GM10847 (cell line): ENCODE results near the gene NT5C1B.

Experiments
- POLR2A ChIP-seq: IDR thresholded peaks from 2 replicates; pipeline ENCODE4 v1.6.1; 2011; ENCODE audit not compliant: insufficient read length; ENCODE audit errors: extremely low read depth

The NT5C1B gene

DNA sequence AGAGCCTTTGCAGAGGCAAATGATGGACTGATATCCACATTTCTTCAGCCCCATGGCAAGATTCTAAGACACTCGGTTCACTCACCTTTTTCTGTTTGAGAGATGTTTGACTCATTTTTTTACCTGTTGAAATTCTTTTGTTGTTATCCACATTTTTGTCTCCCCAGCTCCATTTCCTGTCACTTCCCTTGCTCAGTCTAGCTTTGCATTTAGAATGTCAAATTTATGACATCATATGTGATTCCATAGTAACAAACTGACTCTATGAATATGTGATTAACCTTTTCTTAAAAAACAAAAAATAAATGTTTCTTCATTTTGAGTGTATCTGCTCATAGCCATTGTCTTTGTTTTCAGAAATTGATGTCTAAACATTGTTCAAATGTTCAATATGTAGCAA is at the start of gene NT5C1B:
TSS of gene NT5C1B (minus strand) at position 216 of the 400 bp plus-strand sequence. CDS start at position 115, 101 bp downstream.
- no peak for TF ChIP-seq POLR2A

DNA sequence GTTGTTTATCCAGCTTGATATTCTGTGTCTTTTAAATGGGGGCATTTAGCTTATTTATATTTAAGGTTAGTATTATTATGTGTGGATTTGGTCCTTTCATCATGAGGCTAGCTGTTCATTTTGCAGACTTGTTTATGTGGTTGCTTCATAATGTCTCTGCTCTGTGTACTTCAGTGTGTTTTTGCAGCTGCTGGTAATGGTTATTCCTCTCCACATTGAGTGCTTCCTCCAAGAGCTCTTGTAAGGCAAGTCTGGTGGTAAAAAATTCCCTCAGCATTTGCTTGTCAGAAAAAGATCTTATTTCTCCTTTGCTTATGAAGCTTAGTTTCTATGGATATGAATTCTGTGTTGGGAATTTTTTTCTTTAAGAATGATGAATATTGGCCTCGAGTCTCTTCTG is 47.8 kb upstream of the NT5C1B start:
- TF ChIP-seq POLR2A: no peak

DNA sequence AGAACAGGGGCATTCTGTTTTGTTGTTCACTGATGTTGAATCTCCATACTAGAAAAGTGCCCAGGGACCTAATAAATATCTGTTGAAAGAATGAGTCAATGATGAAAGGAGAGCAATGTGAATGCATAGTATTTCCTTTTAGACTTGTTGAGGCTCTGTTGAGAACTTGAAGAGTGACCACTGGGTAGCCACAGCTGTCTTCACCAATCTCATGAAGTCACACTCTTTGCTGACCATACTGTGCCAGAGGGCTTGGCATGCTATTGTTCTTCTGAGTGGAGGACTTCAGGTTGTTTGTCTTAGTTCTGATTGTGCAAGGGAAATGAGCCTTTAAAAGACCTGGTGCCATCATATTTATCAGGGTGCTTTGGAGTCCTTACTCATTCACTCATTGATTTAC is 41.6 kb upstream of the NT5C1B start:
- no peak for TF ChIP-seq POLR2A

DNA sequence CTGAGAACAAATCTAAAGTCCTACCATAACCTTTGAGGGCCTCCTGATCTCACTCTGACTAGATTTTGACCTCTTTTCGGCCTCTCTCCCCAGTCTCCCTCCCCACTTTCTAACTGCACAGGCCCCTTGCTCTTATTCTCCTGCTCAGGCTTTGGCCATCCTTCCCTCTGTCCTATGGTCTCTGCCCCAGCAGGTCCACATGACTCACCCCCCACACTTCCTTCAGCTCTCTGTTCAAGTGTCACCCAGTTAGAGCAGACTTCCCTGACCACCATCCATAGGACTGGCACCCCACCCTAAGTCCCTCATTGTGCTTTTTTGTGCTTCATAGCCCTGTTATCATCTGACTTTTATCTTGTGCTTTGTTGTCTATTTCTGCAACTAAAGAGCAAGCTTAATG is 41.2 kb upstream of the NT5C1B start:
- TF ChIP-seq POLR2A: no peak

DNA sequence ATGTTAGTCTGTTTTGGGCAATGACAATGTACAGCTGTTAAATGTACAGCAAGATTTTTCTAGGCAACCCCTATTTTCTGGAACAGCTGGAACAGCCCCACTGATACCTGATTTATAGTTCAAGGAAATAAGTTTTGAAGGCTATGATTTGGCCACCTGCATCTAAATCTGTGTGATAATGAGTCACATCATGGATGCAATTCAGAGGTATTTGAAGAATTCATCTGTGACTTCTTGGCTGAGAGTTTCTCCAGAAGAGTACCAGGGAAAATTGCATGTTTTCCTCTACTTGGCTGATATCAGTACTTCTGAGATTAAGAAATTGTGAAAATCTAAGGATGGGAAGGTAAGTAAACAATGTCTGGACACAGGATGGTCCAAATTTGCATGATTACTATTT is 40.7 kb upstream of the NT5C1B start:
- no peak for TF ChIP-seq POLR2A

DNA sequence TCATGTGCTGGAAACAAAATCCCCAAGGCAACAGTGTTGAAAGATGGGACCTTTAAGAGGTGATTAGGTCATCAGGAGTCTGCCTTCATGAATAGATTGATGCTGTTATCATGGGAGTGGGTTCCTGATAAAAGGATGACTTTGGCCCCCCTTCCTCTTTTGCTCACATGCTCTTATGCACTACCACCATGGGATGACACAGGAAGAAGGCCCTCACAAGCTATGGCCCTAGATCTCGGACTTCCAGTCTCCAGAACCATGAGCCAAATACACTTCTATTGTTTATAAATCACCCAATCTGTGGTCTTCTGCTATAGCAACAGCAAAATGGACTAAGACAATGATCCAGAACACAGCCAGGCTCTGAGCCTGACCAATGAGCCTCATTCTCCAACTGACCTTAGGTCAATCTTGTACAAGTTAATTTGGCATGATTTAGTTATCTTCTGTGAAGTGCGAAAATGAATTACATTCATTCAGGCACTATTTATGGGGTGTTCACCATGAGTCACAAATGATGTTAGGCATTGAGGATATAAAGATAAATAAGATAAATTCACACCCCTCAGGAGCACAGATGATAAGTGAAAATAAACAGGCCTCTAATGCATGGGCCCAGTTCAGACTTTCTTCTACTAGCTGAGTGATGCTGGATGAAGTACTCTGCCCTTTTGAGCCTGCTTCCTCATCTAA is 37.7 kb upstream of the NT5C1B start:
- TF ChIP-seq POLR2A: no peak

DNA sequence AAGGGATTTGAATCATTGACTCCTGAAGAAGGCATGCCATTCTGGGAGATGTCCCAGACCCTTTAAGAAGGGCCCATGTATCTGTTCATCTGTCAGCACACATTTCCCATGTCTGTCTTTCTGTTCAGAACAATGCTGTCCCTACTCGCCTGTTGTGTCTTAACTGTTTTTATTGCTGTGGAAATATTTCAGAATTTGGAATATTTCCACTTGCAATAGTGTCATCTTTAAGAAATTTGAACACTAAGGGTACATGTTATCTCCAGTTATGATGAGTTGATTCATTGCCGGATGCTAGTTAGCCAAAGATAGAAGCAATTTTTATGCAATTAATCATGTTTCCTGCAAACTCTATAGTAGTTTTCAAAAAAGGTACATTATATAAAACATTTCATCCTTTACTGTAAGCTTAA is 36.9 kb upstream of the NT5C1B start:
- TF ChIP-seq POLR2A: no peak

DNA sequence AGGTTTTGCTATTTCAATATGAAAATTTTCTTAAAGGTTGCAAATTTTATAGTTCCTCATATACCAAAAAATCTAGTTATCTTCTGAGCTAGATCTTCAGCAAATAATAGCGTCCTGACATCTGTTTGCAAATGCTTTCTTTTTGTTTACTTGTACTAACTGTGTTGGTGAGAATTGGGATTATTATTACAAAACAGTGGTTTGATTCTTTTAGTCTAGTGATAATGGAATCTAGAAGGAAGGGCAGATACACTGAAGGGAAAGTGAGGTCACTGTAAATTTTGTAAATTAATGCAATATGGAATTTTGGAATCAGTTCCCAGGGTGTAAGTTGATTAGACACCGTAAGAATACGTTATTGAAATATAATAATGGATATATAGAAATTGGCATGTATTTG is 36.2 kb upstream of the NT5C1B start:
- no peak for TF ChIP-seq POLR2A

DNA sequence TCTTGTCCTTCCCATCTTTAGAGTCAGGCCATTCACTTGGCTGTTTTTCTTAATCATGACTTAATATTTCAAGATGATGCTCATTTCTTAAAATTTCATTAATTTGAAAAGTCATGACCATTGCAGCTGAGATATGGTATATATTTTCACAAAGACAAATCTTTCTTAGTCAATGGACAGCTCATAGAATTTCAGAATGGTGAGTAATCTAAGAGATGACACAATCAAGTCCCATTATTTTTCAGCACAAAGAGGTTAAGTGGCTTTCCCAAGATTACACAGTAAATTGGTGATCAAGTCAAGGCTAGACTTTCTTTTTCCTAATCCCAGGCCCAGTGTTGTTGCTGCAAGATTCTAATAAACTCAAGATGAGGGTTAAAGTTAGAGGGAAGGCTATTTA is 34.4 kb upstream of the NT5C1B start:
- TF ChIP-seq POLR2A: no peak

DNA sequence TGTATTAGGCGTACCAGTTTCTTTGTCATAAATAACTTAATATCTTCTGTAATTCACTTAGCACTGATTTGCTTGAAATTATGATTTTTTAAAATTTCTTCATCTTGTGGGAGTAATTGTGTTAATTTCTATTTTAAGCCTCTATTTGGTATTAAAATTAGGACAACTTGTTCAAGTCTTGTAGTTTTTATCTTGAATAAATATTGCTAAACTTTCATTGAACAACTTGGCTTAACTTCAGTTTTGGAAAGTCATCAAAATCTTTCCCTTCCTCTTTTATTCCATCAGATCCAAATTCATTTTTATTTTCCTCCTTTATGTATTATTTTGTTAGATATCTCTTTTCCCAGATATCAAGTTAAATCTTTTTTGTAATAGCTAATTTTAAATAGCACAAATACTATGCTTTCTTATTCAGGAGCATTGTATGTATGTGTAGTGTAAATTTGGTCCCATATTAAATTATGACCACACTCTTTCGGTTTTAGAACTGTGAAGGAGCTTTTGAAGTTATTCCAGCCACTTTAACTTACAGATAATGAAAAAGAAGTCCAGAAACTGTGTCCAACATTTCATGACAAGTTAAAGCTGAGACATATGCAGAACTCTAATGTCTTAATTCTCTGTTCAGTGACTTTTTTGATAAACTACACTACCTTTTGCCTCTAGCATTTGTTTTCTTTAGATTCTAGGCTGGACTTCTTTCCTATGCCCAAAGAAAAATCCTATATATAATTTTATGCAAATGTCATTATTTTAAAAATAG is 31.7 kb upstream of the NT5C1B start:
- no peak for TF ChIP-seq POLR2A

DNA sequence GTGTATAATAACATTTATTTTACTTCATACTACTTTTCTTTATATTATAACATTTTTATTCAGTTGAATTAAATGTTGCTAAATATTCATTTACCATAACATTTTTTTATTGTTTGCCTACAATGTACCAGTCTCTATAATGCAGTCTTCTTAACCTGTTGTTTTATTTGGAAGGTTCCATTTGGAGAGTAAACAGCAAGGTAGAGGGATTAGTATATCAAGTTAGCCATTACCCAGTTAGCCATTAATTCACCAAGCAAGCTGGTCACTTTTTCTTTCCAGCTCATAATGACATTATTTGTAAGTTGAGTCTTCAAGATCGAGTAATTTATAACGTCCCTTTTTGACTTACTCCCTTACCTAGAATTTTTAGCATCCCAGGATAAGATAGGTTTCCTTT is 29.7 kb upstream of the NT5C1B start:
- TF ChIP-seq POLR2A: no peak

DNA sequence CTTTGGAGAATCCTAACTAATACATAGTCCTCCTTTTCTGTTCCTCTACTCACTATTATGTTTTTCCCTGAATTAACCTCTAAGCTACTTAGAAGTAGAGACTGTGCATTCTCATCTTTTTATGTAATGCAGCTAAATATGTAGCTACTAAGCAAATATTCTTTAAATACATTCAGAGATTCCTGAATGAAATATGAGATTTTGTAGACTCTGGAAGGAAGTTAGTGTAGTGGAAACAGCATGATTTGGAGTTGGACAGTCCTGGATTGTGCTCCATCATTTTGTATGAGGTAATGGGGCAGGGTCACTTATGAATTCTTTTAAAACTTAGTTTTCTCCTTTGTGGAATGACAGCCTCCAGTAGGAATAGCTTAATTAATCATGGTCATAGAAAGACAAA is 24.7 kb upstream of the NT5C1B start:
- TF ChIP-seq POLR2A: no peak

DNA sequence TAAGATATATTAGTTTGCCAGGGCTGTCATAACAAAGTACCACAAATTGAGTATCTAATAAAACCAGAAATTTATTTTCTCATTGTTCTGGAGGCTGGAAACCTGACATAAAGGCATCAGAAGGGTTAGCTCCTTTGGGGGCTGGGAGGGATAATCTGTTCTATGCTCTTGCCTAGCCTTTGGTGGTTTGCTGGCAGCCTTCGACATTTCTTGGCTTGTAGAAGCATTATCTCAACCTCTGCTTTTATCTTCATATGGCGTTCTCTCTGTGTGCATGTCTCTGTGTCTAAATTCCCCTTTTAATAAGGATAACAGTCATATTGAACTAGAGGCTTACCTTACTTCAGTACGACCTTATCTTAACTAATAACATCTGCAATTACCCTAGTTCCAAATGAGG is 22.8 kb upstream of the NT5C1B start:
- no peak for TF ChIP-seq POLR2A

DNA sequence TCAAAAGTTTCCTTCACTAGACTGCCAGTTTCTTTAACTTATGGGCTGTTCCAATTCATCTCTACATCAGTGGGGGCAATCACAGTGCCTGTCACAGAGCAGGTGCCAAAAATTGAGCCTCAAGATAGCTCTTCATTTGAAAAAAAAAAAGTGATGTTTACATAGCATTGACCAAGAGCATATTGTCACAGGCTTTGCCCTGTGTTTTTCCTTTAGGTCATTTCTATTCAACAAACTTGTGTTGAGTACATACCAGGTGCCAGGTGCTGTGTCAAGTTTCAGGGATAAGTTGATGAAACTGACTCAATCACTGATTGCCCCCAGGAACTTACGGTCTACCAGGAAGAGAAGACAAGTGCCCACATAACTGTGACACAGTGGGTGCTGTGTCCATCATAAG is 22.2 kb upstream of the NT5C1B start:
- no peak for TF ChIP-seq POLR2A

DNA sequence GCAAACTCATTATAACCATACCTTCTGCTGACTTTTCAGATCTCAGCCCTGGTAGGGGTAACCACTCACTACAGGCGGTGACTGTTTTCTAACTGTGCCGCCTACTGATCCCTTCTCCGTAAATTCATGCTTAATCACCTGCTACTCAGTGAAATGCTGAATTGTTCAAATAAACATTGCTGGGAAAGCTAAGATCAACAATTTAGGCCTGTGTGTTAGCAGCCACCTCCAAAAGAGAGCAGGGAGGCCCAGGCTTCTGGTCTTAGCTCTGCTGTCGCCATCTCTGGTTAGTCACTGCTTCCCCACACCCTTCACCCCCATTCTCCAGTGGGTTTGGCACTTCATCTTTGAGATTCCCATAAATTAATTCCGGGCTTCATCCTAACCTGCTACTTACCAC is 21.8 kb upstream of the NT5C1B start:
- no peak for TF ChIP-seq POLR2A

DNA sequence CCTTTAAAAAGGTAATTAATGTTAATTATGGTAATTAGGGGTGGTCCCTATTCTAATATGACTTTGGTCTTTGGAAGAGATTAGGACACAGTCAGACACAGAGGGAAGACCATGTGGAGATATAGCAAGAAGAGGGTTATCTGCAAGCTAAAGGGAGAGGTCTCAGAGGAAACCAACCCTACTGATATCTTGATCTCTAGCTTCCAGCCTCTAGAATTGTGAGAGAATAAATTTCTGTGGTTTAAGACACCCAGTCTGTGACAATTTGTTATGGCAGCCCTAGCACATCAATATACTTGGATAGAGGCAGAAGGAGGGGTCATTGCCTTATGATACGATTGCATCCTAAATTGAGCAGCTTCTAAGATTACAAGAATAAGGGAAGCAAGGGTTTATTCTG is 21.3 kb upstream of the NT5C1B start:
- no peak for TF ChIP-seq POLR2A

DNA sequence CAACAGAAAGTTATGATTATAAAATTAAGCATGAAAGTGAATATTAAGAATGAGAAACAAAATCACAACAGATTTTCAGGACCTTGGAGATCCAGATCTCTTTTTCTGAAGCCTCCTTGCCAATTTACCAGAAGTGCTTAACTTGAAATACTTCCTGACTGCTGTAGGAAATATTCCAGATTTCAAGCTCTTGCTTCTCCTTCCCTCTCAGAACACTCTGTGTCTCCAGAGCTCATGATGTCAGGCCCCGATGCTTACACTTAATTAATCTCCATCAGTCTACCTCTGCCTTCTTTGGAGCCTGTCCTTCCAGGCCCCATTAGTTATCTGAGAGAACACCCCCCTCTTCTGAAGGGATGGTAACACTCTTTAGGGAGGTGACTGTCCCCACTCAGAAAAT is 20.7 kb upstream of the NT5C1B start:
- no peak for TF ChIP-seq POLR2A
